Mammary epithelial cell (primary cell): Measurements from ENCODE around the gene SOBP.
A peak's percentile ranks its signal among the peaks of the same experiment; 100 is the strongest.

Experiments
- EZH2 ChIP-seq: IDR thresholded peaks from 2 replicates; pipeline ENCODE4 v1.6.1; 2012; ENCODE audit warnings: low read length, inconsistent platforms, borderline replicate concordance
- TF ChIP-seq, protein P1 (sequence below), 2 donors: IDR thresholded peaks in 1 of 2; conservative IDR thresholded peaks in 1 of 2; 2 replicates each; pipeline ENCODE4 v1.5.1; 2011 to 2012; ENCODE audit warnings: inconsistent platforms in 2 of 2, low read length in 2 of 2, mild to moderate bottlenecking in 2 of 2, control low read depth in 1 of 2, low read depth in 1 of 2; ENCODE audit not compliant: insufficient read depth in 1 of 2; ENCODE audit errors: extremely low read depth in 1 of 2

- TF ChIP-seq, protein P1, sequence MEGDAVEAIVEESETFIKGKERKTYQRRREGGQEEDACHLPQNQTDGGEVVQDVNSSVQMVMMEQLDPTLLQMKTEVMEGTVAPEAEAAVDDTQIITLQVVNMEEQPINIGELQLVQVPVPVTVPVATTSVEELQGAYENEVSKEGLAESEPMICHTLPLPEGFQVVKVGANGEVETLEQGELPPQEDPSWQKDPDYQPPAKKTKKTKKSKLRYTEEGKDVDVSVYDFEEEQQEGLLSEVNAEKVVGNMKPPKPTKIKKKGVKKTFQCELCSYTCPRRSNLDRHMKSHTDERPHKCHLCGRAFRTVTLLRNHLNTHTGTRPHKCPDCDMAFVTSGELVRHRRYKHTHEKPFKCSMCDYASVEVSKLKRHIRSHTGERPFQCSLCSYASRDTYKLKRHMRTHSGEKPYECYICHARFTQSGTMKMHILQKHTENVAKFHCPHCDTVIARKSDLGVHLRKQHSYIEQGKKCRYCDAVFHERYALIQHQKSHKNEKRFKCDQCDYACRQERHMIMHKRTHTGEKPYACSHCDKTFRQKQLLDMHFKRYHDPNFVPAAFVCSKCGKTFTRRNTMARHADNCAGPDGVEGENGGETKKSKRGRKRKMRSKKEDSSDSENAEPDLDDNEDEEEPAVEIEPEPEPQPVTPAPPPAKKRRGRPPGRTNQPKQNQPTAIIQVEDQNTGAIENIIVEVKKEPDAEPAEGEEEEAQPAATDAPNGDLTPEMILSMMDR (conservative IDR thresholded peaks at IDR 0.05 in 1 of 2, IDR thresholded peaks at IDR 0.05 in 1 of 2; ENCODE audit: extremely low read depth in 1 of 2, insufficient read depth in 1 of 2, low read depth in 1 of 2, low read length in 2 of 2), result peak in 1 of 2 donors; percentile 10
- no peak for TF ChIP-seq EZH2
Observed at GRCh38 chr6:107636486-107636885, 146.6 kb downstream of the SOBP start.
